Measurements from ENCODE around the gene TMED10.
A peak's percentile ranks its signal among the peaks of the same experiment; 100 is the strongest.

The TMED10 gene

DNA sequence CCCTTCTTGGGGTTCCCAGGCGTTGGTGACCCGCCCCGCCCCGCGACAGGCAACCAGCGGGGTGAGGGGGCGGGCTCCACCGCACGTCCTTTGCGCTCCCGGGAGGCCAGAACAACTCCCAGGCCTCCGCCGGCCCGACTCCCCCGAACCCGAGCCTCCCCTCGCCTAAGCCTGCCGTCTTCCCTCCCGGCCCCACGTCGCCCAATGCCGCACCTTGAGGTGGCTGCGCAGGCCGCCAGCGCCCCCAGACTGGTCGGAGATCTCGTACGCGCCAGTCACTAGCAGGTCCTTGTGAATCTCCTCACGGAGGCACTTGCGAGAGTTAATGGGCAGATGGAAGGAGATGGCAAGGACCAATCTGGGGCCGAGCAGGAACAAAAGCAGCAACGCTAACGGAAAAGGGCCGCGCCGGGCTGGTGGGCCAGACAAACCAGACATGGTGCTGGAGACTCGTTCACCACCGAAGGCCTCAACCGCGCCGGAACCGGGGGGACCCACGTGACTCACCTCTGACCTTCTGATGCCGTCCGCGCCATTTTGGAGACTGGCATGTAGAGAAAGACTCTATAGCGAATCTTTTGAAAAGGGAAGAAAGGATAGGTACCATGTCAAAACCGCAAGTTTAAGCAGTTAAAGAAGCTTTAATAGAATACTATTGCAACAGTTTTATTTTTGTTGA, at the start of gene TMED10:
Gene TMED10, minus strand, starts transcription at position 471 of the 679 bp plus-strand sequence. Its CDS starts 33 bp downstream, at position 438.
- DNase-seq, result peak; percentile 79

DNA sequence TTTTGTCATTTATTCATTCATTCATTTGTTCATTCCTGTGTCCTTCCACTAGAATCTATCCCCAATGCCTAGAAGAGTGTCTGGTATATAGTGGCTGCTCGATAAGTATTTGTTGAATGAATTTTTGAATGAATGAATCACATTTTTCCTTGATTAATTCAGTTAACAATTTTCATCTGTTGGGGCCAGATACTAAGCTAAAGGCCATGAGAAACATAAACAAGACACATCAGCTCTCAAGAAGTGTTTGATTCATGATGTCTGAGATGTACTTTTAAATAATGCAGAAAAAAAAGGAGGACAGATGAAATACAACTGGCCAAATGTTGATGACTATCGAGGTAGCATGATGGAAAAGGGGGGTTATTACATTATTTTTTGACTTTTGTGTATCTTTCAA, 48.1 kb upstream of the TMED10 start:
- no peak for DNase-seq

DNA sequence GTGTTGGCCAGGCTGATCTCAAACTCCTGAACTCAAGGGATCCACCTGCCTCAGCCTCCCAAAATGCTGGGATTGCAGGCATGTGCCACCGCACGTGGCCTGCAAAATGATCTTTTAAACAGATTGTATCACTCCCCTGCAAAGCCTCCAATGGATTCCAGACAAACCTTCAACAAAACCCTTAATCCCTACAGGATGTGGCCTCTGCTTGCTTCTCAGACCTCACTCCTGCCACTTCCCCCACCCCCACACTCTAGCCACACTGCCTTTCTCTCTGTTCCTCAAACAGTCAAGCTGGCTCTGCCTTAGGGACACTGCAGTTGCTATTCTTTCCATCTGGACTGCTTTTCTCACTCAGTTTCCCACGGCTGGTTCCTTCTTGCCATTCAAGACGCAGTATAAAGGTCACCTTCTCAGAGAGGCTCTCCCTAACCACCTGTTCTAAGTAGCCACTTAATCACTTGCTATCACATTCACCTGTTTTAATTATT, 47.3 kb upstream of the TMED10 start:
- DNase-seq, result peak; percentile 74

DNA sequence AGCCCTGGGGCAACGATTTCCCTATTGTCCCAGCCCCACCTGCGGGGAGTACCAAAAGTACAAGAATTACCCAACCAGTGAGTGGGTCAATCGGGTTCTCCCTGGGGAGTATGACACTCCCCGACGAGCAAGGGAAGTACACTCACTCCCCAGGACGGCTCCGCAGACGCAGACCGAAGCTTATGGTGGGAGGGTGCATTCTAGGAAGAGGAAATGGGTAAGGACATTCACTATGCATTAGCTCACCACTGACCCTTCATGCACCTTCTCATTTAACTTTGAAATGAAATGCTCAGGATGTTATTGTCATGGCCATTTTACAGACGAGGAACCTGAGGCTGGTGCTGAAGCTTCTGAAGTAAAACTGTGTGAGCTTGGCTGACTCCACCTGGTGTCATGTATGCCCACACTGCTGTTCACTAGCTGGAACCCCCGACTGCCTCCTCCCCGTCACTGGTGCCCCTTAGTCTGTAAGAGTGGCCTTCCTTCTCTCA, 45.8 kb upstream of the TMED10 start:
- no peak for DNase-seq

DNA sequence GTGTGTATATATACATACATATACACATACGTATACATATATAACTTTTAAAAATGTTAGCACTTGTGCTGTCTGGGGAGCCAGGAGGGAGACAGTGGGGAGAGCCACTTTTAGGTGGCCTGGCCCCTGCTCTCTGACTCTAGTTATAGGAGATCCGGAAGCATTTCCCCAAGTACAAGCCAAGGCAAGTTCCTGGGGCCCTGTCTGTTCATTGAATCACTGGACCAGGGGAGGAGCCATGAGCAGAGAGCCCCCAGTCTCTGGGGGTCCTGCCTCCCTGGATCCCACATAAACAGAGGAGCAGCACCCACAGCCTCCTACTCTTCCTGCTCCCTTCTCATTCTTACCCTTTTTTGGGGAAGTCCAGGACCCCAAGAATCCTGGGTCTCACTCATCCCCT, 45.4 kb upstream of the TMED10 start:
- DNase-seq, result no peak

DNA sequence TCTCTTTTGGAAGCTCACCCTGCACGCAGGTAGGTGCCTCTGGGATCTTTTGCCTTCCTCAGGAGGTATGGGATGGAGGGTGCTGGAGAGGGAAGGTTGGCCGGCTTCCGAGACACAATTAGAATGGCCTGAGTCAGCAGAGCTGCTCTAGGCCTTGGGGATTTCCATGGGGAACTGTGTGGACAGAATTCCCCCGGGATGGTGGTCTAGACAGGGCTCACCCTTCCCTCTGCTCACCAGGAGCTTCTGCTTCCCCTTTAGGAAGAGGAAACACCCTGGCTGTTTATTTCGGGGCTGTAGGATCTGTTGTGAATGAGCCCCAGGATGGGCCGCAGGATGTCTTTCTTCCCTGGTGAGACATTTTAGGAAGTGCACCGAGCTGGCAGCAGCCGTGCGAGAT, 43.7 kb upstream of the TMED10 start:
- no peak for DNase-seq

DNA sequence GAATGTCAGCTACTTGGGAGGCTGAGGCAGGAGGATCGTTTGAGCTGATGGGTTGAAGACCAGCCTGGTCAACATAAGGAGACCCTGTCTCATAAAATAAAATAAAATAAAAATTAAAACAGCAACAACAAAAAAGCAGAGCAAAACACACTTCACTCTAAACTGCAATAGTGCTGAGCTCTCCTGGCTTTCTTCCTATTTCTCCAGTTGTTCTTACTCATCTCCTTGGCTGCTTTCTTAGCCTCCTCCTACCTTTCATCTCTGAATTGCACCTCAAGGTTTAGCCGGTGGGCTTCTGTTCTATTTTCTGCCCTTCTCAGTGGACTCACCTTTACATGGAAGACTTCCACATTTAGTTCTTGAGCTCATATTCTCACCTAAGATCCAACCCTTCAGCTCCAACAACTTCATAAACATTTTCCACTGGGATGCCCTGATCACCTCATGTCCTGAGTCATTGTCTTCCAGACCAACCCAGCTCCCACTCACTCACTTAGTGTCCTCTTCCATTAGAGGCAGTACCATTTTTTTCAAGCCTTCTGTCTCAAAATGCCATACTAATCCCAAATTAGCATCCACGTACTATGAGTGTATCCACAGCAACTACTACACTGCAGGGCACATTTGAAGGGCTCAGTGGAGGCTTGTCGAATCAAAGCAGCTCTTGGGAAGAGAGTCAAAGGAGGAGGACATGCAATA, 41.2 kb upstream of the TMED10 start:
- no peak for DNase-seq

DNA sequence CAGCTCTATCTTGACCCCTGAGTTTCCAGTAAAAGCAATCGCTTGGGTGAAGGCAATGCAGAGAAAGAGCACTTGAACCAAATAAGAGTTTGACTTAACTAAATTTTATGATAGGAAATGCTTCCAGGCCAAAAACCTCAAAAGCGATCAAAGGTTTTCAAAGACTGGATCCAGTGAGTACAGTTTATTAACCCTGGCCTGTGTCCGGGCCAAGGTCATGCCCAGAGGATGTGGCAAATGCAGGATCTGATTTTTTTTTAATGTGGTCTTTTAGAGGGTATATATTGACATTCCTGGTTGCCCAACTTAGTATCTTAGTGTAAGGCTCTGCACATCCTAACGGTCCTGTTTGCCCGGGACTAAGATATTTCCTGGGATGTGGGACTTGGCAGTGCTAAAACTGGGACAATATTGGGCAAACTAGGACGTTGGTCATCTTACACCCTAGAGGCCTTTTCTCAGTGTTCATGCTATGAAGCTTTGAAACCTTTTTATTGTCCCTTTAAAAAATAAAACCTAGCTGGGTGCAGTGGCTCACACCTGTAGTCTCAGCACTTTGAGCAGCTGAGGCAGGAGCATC, 40.1 kb upstream of the TMED10 start:
- no peak for DNase-seq

DNA sequence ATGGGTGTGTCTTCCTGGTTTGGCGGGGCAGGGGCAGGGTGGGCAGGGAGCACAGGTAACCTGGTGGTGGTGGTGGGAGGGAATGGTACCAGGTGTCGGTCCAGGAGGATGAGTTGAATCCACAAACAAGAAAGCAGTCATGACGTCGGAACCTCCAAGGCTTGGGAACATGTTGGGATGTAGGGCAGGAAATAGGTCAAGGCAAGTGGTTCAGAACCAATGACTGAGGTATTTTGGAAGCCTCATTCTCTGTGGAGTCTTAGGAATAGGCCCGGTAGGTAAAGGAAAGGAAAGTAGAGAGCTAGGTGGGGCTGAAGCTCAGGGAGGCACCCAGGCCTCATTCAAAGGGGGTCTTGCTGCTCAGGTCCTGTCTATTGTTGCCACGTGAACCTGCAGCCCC, 39.1 kb upstream of the TMED10 start:
- DNase-seq, result no peak

DNA sequence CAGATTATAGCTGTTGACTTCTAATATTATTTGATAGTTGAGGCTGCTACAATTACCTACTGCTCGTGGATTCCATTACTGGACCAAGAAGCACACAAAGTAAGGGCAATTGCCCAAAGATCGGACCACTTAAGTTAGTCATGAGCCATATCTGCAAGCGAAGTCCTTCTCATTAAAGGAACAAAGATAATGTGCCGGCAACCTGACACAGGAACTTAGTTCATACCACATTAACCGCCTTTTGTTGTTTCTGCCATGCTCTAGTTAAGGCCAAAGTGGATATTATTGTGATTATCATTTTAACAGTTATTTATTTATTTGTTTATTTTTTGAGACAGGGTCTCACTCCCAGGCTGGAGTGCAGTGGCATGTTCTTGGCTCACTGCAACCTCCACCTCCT, 38.1 kb upstream of the TMED10 start:
- no peak for DNase-seq

DNA sequence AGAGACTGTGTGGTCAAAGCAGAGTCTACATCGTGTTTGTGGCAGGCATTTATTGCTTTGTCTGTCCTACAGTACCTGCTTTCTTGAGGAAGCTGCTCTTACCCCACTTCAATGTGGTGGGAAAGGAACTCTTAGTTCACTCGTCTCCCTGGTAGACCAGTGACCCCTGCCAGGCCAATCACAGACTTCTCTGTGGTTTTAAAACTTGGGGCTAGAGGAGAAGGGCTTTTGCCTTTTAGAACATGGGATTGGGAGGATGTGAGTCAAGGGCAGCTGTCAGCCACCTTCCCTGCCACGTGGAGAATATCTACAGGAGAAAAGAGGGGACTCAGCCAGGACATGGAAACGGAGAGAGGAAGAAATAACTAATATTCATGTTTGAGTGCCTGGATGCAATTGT, 36.8 kb upstream of the TMED10 start:
- no peak for DNase-seq

DNA sequence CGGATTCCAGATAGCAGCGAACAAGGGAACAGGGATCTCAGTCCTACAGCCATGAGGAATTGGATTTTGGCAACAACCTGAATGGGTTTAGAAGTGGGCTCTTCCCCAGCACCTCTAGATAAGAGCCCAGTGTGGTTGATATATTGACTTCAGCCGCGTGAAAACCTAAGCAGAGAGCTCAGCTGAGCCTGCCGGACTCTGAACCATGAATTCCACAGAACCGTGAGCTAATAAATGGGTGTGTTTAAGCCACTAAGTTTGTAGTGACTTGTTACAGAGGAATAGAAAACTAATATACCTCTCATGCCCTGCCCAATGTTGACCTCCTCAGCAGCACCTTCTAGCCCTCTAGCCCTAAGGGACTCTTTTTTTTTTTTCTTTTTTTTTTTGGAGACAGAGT, 32.4 kb upstream of the TMED10 start:
- no peak for DNase-seq

DNA sequence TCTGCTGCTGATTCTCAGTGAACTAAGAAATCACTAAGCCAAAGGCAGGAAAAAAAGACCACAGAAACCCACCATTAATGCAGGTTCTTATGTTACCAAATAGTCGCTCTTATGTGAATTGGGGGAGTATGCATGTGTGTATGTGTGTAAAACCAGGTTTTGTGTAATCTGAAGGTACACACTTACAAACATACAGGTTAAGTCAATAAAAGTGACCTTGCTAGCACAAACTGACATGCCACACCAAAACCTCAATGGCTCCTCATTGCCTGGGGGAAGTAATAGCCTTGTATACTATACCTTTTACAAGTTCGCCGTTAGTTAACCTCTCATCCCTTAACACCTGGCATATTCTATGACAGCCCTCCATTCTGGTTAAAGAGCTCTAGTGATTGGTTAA, 29.8 kb upstream of the TMED10 start:
- DNase-seq, result no peak

DNA sequence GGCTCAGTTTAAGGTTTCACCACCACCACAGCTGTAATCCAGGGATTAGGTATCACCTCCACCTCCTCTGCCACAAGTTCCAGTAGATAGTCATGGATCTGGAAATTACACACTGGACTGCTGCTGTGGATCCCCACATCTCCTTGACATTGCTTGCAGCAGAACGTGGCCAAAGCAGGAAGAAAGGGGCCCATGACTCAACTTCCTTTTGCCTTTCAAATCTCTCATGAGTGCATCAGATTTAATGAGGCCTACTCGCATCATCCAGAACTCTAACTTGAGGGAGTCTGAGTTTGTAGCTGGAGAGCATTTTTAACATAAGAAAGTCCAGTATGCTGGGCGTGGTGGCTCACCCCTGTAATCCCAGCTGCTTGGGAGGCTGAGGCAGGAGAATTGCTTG, 29.2 kb upstream of the TMED10 start:
- no peak for DNase-seq

DNA sequence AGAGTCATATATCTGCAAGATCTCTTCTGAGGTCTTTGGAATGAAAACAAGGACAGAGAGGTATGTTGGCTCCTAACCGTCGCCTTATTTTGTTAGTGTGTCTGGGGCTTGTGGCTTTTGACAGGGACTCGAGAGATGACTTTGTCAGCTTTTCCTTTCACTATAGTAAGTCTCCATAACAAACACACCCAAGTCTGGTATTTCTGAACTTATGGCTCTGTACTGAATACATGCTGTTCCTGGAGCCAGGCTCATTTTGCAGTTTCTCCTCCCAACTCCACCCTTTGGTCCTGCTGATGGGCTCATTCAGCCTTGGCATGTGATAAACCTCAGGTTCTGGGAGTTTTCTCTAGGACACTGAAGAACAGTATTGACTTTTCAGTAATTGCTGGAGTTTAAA, 27.7 kb upstream of the TMED10 start:
- DNase-seq, result no peak

DNA sequence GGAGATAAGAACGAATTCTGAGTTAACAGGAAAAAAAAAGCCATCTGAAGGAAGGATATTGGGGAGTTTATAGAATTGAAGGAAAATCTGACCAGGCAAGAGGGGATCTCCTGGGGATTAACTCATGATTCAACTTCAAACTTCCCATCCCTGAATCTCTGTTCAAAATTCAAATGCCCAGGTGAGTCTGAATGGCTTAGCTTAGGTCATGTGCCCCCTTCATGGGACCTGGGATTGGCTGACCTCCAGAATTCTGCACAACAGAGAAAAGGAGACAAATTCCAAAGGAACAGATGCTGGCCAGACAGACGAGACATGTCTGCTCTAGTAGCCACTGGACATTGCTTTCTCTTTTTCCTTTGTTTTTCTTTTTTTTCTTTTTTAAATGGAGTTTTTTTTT, 26.2 kb upstream of the TMED10 start:
- no peak for DNase-seq

DNA sequence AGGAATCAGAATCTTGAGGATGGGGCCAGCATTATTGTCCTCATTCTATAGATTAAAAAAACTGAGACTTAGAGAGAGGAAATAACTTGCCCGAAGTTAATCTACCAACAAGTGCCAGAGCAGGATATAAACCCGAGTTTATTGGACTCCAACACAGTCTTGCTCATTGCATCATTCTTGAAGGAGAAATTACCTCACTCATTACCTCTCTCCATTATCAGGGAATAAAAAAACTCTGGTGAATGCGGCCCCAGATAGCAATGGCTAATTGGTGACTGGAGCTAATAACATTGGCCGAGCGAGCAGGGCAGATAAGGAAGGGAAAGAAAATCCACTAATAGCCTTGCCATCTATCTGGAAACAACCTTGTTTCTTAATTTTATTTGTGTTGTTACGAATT, 24.7 kb upstream of the TMED10 start:
- DNase-seq, result no peak

DNA sequence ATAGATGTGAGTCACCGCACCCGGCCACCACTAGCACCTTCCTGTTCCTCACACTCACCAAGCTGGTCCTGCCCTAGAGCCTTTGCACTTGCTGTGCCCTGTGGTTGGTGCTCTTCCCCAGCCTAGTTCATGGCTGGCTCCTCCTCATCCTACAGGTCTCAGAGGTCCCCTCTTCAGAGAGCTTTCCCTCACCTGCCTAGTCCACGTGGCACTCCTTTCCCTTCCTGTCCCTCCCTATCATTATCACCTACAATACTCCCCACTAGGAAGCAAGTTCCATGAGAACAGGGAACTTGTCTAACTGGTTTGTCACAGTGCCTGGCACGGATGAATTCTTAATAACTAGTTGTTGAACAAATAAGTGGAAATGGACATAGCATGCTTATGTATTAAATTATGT, 24.0 kb upstream of the TMED10 start:
- DNase-seq, result no peak

DNA sequence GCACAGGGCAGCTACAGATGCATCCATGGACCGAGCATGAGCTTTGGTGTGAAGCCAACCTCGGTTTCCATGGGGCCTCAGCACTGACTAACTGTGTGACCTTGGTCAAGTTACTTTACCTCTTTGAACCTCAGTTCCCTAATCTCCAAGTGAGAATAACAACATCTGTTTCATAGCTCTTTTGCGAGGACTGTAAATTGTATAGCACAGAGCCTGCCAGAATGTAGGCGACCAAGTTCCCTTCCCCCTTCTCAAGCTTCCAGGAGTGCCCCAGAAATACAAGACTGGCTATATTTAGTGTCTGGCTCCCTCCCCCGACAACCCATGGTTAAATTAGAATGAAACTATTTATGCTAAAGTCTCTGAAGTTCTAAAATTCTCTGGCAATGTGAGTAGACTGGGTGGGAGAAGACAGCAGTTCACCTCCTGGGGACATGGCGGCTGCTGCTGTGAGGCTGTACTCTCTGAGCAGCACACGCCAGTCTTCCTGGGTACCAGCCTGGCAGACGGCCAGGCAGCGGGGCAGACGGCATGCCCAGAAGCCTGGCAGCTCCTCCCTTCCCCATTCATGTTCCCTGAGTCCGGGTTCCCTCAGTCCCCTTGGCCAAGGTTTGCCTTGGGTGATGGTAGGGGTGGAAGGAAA, 22.0 kb upstream of the TMED10 start:
- DNase-seq, result no peak

DNA sequence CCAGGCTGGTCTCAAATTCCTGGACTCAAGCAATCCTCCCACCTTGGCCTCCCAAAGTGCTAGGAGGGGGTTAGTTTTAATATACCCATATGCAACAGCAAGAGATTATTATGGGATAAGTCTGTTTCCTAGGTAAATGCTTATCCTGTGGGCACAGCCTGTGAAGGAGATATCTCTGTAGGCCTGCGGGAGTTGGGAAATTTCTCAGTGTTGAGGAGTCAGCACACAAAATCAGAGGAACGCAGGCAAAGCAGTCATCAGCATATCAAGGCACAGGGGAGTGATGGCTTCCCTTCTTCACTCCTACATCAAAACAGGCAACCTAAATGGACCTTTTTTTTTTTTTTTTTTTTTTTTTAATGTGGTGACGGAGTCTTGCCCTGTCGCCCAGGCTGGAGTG, 20.9 kb upstream of the TMED10 start:
- DNase-seq, result no peak

DNA sequence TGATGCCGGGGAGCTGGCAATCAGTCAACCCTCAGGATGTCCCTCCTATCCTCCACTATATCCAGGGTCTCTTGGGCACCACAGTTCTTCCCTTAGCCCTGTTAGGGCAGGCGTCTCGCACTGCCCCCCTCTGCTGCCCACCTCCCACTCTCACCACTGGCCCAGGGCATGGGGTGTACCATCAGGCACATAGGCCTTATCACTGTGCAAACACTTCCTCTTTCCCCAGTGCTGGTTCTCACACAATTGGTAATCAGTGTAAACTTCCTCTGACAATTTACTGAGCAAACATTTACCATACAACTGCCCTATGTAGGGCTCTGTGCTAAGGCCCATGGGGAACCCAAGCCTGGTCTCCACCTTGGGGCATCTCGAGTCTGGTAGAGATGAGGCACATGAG, 20.1 kb upstream of the TMED10 start:
- peak; percentile 27 for DNase-seq

DNA sequence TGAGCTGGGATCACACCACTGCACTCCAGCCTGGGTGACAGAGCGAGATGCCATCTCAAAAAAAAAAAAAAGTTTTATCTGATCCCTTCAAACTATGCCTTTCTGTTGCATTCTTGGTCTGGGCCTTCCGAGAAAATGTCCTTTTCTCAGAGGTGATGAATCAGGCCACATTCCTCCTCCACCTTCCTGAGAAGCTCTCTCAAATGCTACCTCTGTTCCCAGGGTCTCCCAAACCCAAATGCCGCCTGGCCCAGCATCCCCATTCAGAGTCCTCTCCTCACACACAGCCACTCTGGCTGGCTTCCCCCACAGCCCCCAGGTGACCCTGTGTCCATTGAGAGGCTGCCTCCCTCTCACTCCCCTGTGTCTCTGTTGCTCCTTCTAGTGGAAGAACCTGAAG, 19.7 kb upstream of the TMED10 start:
- DNase-seq, result no peak

DNA sequence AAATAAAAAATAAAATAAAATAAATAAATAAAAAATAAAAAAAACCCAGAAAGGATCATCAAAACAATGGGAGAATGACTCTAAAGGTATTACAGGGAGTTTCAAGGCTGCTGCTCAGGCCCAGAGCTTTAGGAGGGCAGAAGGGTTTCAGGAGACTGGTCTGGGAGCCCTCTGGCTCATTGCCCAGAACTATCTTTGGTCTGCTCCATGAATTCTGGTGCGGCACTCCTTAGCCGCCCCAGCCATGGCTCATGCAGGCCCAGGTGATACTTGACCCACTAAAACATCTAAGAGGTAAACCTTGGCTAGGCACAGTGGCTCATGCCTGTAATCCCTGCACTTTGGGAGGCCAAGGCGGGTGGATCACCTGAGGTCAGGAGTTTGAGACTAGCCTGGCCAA, 14.7 kb upstream of the TMED10 start:
- no peak for DNase-seq

DNA sequence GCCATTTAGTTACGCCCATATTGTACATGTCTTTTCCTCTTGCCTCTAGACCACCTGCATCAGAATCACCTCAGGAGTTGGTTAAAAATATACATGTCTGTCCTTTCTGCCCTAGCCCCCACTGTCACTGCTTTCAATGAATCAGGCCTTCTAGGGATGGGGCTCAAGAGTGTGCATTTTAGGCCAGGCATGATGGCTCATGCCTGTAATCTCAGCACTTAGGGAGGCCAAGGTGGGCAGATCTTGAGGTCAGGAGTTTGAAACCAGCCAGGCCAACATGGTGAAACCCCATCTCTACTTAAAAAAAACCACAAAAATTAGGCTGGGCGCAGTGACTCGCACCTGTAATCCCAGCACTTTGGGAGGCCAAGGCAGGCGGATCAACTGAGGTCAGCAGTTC, 13.6 kb upstream of the TMED10 start:
- DNase-seq, result no peak
